WERI-Rb-1 (cell line): ENCODE results near the gene LSAMP.

Experiments used
- DNase-seq: peaks from one replicate; pipeline ENCODE4 v3.0.0-alpha.2; 2020
- H3K27ac ChIP-seq: fragments of 250-450 bp; sonication (Bioruptor Pico); 2 replicates; pipeline ENCODE4 v1.5.1; 2020; ENCODE audit warnings: mild to moderate bottlenecking, moderate library complexity
- H3K27me3 ChIP-seq: fragments of 250-450 bp; sonication (Bioruptor Pico); 2 replicates; pipeline ENCODE4 v1.5.1; 2021; ENCODE audit warnings: mild to moderate bottlenecking, low read depth, moderate library complexity; ENCODE audit not compliant: insufficient read depth, severe bottlenecking
- H3K36me3 ChIP-seq: fragments of 250-450 bp; sonication (Bioruptor Pico); 2 replicates; pipeline ENCODE4 v1.5.1; 2020; ENCODE audit warnings: mild to moderate bottlenecking, moderate library complexity
- H3K4me3 ChIP-seq: 2 replicates; pipeline ENCODE4 v1.5.1; 2011; ENCODE audit warnings: low read depth, mild to moderate bottlenecking, control low read depth, low read length
- H3K9me3 ChIP-seq: fragments of 250-450 bp; sonication (Bioruptor Pico); 2 replicates; pipeline ENCODE4 v1.5.1; 2021; ENCODE audit warnings: mild to moderate bottlenecking, moderate library complexity; ENCODE audit not compliant: severe bottlenecking
- CTCF ChIP-seq: IDR thresholded peaks from 2 replicates; pipeline ENCODE4 v1.5.1; 2011; ENCODE audit warnings: low read depth, mild to moderate bottlenecking, control low read depth, inconsistent platforms, low read length

Gene LSAMP

DNA sequence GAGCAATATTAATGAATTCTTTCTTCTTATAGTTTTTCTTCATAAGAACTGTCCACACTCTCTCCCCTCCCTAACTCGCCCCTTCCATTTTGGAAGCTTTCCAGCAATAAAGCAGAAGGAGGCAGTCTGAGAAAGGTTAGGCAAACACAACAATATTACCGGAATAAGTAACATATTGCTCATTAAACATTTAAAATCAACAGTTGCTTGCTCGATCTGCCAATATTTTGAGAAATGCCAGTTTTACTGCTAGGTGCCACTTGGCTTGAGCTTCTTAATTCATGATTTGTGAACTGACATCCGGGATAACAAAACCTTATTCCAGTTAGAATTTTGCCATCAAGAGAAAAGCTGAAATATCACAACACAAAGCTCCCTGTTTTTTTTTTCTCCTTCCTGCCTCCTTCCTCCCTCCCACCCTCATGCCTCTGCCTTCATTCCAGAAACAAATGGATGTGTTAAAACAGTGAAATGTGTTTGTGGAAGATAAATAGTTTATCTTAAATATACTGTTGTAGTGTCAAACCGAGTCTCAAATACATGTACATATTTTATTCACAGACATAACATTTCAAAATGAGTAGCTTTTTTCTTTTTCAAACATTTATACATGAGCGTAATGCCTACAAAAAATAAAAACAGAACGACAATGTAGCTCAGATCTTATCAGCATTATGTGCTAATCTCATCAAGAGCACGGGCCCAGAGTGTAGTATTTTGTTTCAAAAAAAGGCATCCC lies 568.2 kb downstream of the LSAMP start:
- no peak for DNase-seq
- TF ChIP-seq CTCF, result no peak
- H3K27ac ChIP-seq, result no peak overlapping the region

GRCh38 chr3:115875460-115875859 lies 569.8 kb downstream of the LSAMP start:
- H3K27me3 ChIP-seq, result no peaks in the 10 kb centered on the region
- no peak for TF ChIP-seq CTCF
- no peak overlapping the region for H3K27ac ChIP-seq

More for the DNA sequence above, 568.2 kb downstream of the LSAMP start:
- Histone ChIP-seq H3K36me3 (no peaks in the 10 kb centered on the region), H3K4me3 (no peak overlapping the region), H3K9me3 (no peaks in the 10 kb centered on the region), H3K27me3 (no peaks in the 10 kb centered on the region)

GRCh38 chr3:115871735-115872134 lies 573.6 kb downstream of the LSAMP start:
- Histone ChIP-seq H3K27me3 (no peaks in the 10 kb centered on the region), H3K4me3 (no peak overlapping the region), H3K9me3 (no peaks in the 10 kb centered on the region), H3K36me3 (no peaks in the 10 kb centered on the region), H3K27ac (no peak overlapping the region)
- no peak for DNase-seq
- no peak for TF ChIP-seq CTCF

More at GRCh38 chr3:115875460-115875859, 569.8 kb downstream of the LSAMP start:
- no peaks in the 10 kb centered on the region for H3K36me3 ChIP-seq
- H3K9me3 ChIP-seq, result no peaks in the 10 kb centered on the region
- H3K4me3 ChIP-seq, result no peak overlapping the region
- DNase-seq, result no peak

DNA sequence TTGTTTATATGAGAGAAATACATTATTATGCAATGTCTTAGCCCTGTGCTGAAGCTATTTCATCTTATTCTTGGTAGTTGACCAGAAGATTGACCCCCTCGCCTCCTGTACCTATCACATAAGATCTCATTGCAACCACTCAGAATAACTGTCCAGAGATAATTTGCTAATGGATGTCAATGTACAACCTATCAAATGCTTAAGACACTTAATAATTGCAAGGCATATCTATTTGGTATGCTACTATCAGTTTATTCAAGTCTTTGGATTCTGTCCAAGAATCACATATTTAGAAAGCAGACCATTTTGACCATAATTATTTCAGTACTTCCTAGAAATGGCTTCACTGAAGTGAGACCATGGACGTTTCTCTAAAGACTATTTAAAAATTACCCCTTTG lies 580.4 kb downstream of the LSAMP start:
- no peak for TF ChIP-seq CTCF
- H3K27ac ChIP-seq, result no peak overlapping the region
- no peaks in the 10 kb centered on the region for H3K27me3 ChIP-seq
- H3K36me3 ChIP-seq, result no peaks in the 10 kb centered on the region
- DNase-seq, result no peak
- no peak overlapping the region for H3K4me3 ChIP-seq
- no peaks in the 10 kb centered on the region for H3K9me3 ChIP-seq

DNA sequence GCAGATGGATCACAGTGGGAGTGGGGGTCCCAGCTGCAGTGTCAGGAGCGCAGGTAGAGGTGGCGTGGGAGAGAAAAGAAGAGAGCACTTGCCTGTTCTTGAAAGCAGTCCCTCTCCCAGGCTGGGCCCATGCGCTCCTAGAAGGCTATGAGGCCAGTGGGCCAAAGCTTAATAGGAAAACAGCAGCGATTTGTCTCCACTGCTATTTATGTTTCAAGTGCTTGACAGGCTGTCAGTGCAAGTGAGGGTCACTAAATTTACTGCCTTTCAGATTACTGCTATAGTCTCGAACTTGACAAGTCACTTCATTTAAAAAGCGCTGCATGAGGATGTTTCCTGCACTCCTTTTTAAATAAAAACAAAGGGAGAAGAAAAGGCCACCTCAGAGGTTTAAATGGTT lies 582.4 kb downstream of the LSAMP start:
- H3K9me3 ChIP-seq, result no peaks in the 10 kb centered on the region
- H3K27me3 ChIP-seq, result no peaks in the 10 kb centered on the region
- no peaks in the 10 kb centered on the region for H3K36me3 ChIP-seq
- H3K27ac ChIP-seq, result peak overlapping the region; percentile 45
- TF ChIP-seq CTCF, result no peak
- DNase-seq, result peak; percentile 16
- no peak overlapping the region for H3K4me3 ChIP-seq

DNA sequence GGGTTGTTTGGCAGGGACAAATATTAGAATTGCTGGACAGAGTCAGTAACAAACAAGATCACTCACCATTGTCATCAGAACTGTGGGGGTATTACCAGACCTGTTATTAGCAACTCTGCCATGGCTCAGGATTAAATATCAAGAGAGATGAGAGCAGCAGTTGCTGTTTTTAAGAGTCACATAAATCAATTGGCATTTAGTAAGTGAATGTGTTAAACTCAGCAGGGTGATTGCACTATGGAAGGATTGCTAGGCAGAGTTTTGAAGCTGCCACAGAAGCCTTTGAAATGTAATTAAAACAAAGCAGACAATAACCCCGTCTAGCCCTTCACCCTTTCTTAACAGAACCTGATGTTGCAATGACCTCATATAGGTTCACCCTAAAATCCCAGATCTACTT lies 583.2 kb downstream of the LSAMP start:
- Histone ChIP-seq H3K36me3 (no peaks in the 10 kb centered on the region), H3K9me3 (no peaks in the 10 kb centered on the region), H3K27me3 (no peaks in the 10 kb centered on the region), H3K4me3 (no peak overlapping the region), H3K27ac (peak overlapping the region; percentile 45)
- TF ChIP-seq CTCF, result no peak
- DNase-seq, result peak; percentile 37
